HCT116 (cell line): ENCODE results near the gene EXOC5. TPM values are rescaled to one million over a fixed set of nuclear protein-coding genes. Genes with fewer than 3 reads are reported as not detected.
"Not testable (repeated sequence)": the region's sequence is repeated elsewhere in the genome, so short reads cannot be mapped to it uniquely, and the experiment has no call there.

Experiments used
- ATAC-seq: fragments of 200-7000 bp; cut with Tn5 transposase; 2 replicates; pipeline ENCODE4 v1.9.1; 2020; ENCODE audit warnings: mild to moderate bottlenecking, moderate library complexity
- BruUV-seq: library from RNA; stranded (reverse); fragments of 400-500 nt; replicated peaks from 2 replicates; lab custom pipeline; 2021; lab: Mats Ljungman, UMichigan
- CTCF ChIA-PET: fragments of 300-600 bp; sonication (Branson Sonifier 250); formaldehyde crosslinking; loops from one replicate; lab custom pipeline; 2021; ENCODE audit warnings: antibody characterized with exemption; lab: Charles Lee
- POLR2A ChIA-PET: fragments of 300-600, 350-600 bp; sonication (Branson Sonifier 250); formaldehyde crosslinking; loops from one replicate; lab custom pipeline; 2021; ENCODE audit warnings: antibody characterized with exemption; lab: Charles Lee
- RAD21 ChIA-PET, 2 experiments: fragments of 300-600 bp; sonication (Branson Sonifier 250); formaldehyde crosslinking; loops; one replicate each; lab custom pipeline; 2023; ENCODE audit warnings: low total read pairs in 2 of 2; ENCODE audit not compliant: uncharacterized antibody in 2 of 2, unreplicated experiment in 2 of 2, low non-redundant PET in 1 of 2; lab: Charles Lee
- DNase-seq: peaks from one replicate; pipeline ENCODE4 v3.0.0-alpha.2; 2010; ENCODE audit warnings: low read depth, low spot score
- H2AFZ ChIP-seq: fragments of 200-600 bp; shearing (Covaris generic), sonication (generic); 2 replicates; pipeline ENCODE4 v1.6.1; 2017; ENCODE audit warnings: low read depth, mixed run types, mixed read lengths, antibody characterized with exemption, low read length; ENCODE audit not compliant: poor library complexity, severe bottlenecking
- H3K27ac ChIP-seq: 2 replicates; pipeline ENCODE4 v1.5.1; 2012; ENCODE audit warnings: low read depth, low read length
- H3K27me3 ChIP-seq: fragments of 200-600 bp; sonication (generic); 2 replicates; pipeline ENCODE4 v1.6.1; 2016; ENCODE audit warnings: mixed run types, low read length, mixed read lengths; ENCODE audit not compliant: insufficient read depth
- H3K36me3 ChIP-seq, 2 experiments: fragments of 200-500 bp in 1 of 2; fragments of 200-600 bp in 1 of 2; sonication (Bioruptor generic) in 1 of 2; sonication (generic) in 1 of 2; 2 replicates each; pipeline versions ENCODE4 v1.5.1 to v1.6.1; 2014 to 2016; ENCODE audit warnings: low read length in 2 of 2, inconsistent platforms in 1 of 2, mixed read lengths in 1 of 2, mixed run types in 1 of 2; ENCODE audit not compliant: insufficient read depth in 2 of 2, control insufficient read depth in 1 of 2
- H3K4me1 ChIP-seq, 2 experiments: fragments of 200-600 bp in 1 of 2; sonication (generic) in 1 of 2; 2 replicates each; pipeline versions ENCODE4 v1.5.1 to v1.6.1; 2012 to 2017; ENCODE audit warnings: low read length in 2 of 2, inconsistent platforms in 1 of 2, mild to moderate bottlenecking in 1 of 2, mixed read lengths in 1 of 2, mixed run types in 1 of 2, moderate library complexity in 1 of 2; ENCODE audit not compliant: insufficient read depth in 2 of 2, control insufficient read depth in 1 of 2
- H3K4me2 ChIP-seq: fragments of 200-600 bp; sonication (generic); 2 replicates; pipeline ENCODE4 v1.6.1; 2017; ENCODE audit warnings: mixed run types, low read length, mixed read lengths
- H3K4me3 ChIP-seq, 2 experiments: fragments of 200-600 bp in 1 of 2; sonication (generic) in 1 of 2; replicated peaks in 1 of 2; 2 replicates each; pipeline ENCODE4 v1.5.1; 2011 to 2016; ENCODE audit warnings: low read length in 2 of 2, control low read depth in 1 of 2, low read depth in 1 of 2, mild to moderate bottlenecking in 1 of 2, mixed read lengths in 1 of 2, mixed run types in 1 of 2
- H3K79me2 ChIP-seq: fragments of 200-600 bp; sonication (generic); 2 replicates; pipeline ENCODE4 v1.6.1; 2017; ENCODE audit warnings: mild to moderate bottlenecking, mixed run types, low read length, moderate library complexity, mixed read lengths; ENCODE audit not compliant: insufficient read depth
- H3K9ac ChIP-seq: fragments of 200-600 bp; sonication (generic); 2 replicates; pipeline ENCODE4 v1.6.1; 2016; ENCODE audit warnings: low read length, mixed read lengths
- H3K9me2 ChIP-seq: fragments of 200-600 bp; sonication (generic), shearing (Covaris generic); 2 replicates; pipeline ENCODE4 v1.6.1; 2017; ENCODE audit warnings: mixed run types, mild to moderate bottlenecking, moderate library complexity; ENCODE audit not compliant: insufficient read depth
- H3K9me3 ChIP-seq, 2 experiments: fragments of 200-500 bp in 1 of 2; fragments of 200-600 bp in 1 of 2; sonication (Bioruptor generic) in 1 of 2; sonication (generic) in 1 of 2; 2 replicates each; pipeline ENCODE4 v1.6.1; 2014 to 2017; ENCODE audit warnings: low read length in 2 of 2, mixed read lengths in 2 of 2, inconsistent platforms in 1 of 2, low read depth in 1 of 2, mild to moderate bottlenecking in 1 of 2, mixed run types in 1 of 2, moderate library complexity in 1 of 2; ENCODE audit not compliant: control insufficient read depth in 1 of 2, insufficient read depth in 1 of 2
- H4K20me1 ChIP-seq: fragments of 200-600 bp; sonication (generic), shearing (Covaris generic); 2 replicates; pipeline ENCODE4 v1.6.1; 2017; ENCODE audit warnings: mixed run types, mild to moderate bottlenecking, moderate library complexity; ENCODE audit not compliant: insufficient read depth
- EZH2phosphoT487 ChIP-seq: fragments of 200-600 bp; IDR thresholded peaks from 2 replicates; pipeline ENCODE4 v1.6.1; 2018; ENCODE audit warnings: antibody characterized with exemption, borderline replicate concordance
- POLR2A ChIP-seq: IDR thresholded peaks from 2 replicates; pipeline ENCODE4 v1.7.0; 2011; ENCODE audit warnings: borderline replicate concordance; ENCODE audit not compliant: insufficient read depth, insufficient read length; ENCODE audit errors: extremely low read depth
- SIN3A ChIP-seq: IDR thresholded peaks from 2 replicates; pipeline ENCODE4 v1.6.1; 2012; ENCODE audit warnings: low read depth
- ZNF274 ChIP-seq: fragments of 200-500 bp; sonication (Bioruptor generic); IDR thresholded peaks from 2 replicates; pipeline ENCODE4 v1.6.1; 2014; ENCODE audit warnings: mild to moderate bottlenecking, low read depth, low read length, inconsistent platforms
- intact Hi-C: fragments of 100-400 bp; cut with micrococcal nuclease; formaldehyde crosslinking; loops from 2 replicates; pipeline ENCODE4 v1.10.0; 2022
- total RNA-seq: library from RNA; stranded (reverse); gene quantifications from one replicate; pipeline ENCODE4 v1.2.1, GENCODE V29; 2021; ENCODE audit not compliant: unreplicated experiment
- TF ChIP-seq, protein P1 (sequence below): IDR thresholded peaks from 2 replicates; pipeline ENCODE4 v1.6.1; 2011; ENCODE audit warnings: mild to moderate bottlenecking, low read length, moderate library complexity; ENCODE audit not compliant: insufficient replicate concordance; ENCODE audit errors: extremely low read depth
- TF ChIP-seq, protein P2 (sequence below): IDR thresholded peaks from 2 replicates; pipeline ENCODE4 v1.6.1; 2012
- TF ChIP-seq, protein P3 (sequence below): IDR thresholded peaks from 2 replicates; pipeline ENCODE4 v1.6.1; 2012; ENCODE audit warnings: low read depth

Gene EXOC5
- total RNA-seq, 1 experiment from 2014 or later = 54.2 TPM

DNA sequence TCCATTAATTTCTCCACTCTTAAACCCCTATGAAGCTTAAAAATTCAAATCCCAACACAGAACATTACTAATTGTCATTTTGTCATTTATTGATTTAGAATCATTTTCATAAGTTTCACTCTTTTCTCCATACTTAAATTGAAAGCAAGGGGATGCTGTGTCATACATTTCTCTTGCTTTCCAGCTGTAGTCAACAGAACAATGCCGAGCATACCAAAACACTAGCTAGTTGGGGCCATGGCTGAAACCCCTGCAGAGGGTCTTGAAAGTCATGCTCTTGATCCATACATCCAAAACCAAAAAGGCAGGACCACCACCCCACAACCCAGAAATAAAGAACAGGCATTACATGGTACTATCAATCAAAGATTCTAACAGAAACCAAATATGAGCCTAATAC lies 9.0 kb downstream of the EXOC5 start:
- intact Hi-C loops = no loop called here
- BruUV-seq = no TSS peak
- ATAC-seq = no peak
- H4K20me1 ChIP-seq = no peaks in the 10 kb centered on the region; the same call in 1 of the 2 replicates
- H3K9me2 ChIP-seq = no peaks in the 10 kb centered on the region
- H3K36me3 ChIP-seq = no peaks in the 10 kb centered on the region
- POLR2A ChIA-PET = no interaction called here
- H3K9me3 ChIP-seq = no peaks in the 10 kb centered on the region
- peaks cover 92% of the 10 kb centered on the region for H3K79me2 ChIP-seq
- H3K4me1 ChIP-seq = peaks cover 13 to 14% of the 10 kb centered on the region in 2 experiments; a peak in 3 of 4 replicates
- H2AFZ ChIP-seq = no peak overlapping the region
- peak overlapping the region; percentile 44 for H3K4me2 ChIP-seq
- no peak for TF ChIP-seq SIN3A
- no peak for DNase-seq
- RAD21 ChIA-PET = no interaction called here
- no peaks in the 10 kb centered on the region for H3K27me3 ChIP-seq
- no peak overlapping the region for H3K4me3 ChIP-seq
- CTCF ChIA-PET = no interaction called here
- no peak overlapping the region for H3K9ac ChIP-seq
- H3K27ac ChIP-seq = peak overlapping the region; percentile 3; the same call in 1 of the 2 replicates

DNA sequence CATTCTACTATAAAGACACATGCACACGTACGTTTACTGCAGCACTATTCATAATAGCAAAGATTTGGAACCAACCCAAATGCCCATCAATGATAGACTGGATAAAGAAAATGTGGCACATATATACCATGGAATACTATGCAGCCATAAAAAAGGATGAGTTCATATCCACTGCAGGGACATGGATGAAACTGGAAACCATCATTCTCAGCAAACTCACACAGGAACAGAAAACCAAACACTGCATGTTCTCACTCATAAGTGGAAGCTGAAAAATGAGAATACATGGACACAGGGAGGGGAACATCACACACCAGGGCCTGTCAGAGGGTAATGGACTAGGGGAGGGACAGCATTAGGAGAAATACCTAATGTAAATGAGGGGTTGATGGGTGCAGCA lies 10.5 kb downstream of the EXOC5 start:
- POLR2A ChIA-PET = not testable (repeated sequence)

DNA sequence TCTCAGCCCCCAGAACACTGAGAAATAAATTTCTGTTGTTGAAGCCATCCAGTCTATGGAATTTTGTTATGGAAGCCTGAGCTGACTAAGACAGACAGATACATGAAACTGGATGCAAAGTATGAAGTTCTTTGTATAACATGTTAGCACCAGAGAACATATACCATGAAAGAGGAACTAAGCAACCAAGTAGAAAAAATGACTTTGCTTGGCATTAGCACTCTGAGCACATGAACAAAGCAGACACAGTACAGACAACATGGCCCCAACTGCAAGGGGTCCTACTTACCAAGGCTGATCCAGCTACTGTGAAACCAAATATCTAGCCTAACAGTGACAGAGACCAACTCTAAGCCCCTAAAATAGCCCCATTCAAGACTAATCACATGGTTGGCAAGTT lies 13.8 kb downstream of the EXOC5 start:
- no TSS peak for BruUV-seq
- Histone ChIP-seq H3K4me1 (peaks cover 13% of the 10 kb centered on the region in 2 experiments; a peak in 3 of 4 replicates), H2AFZ (no peak overlapping the region), H3K9me3 (no peaks in the 10 kb centered on the region), H4K20me1 (no peaks in the 10 kb centered on the region; the same call in 1 of the 2 replicates), H3K4me2 (no peak overlapping the region), H3K27me3 (no peaks in the 10 kb centered on the region), H3K79me2 (peaks cover 97% of the 10 kb centered on the region), H3K9me2 (no peaks in the 10 kb centered on the region), H3K9ac (no peak overlapping the region), H3K36me3 (no peaks in the 10 kb centered on the region), H3K4me3 (no peak overlapping the region), H3K27ac (no peak overlapping the region)
- intact Hi-C loops = no loop called here
- ATAC-seq = no peak
- TF ChIP-seq ZNF274 = no peak
- no peak for TF ChIP-seq EZH2phosphoT487
- TF ChIP-seq, protein P1, sequence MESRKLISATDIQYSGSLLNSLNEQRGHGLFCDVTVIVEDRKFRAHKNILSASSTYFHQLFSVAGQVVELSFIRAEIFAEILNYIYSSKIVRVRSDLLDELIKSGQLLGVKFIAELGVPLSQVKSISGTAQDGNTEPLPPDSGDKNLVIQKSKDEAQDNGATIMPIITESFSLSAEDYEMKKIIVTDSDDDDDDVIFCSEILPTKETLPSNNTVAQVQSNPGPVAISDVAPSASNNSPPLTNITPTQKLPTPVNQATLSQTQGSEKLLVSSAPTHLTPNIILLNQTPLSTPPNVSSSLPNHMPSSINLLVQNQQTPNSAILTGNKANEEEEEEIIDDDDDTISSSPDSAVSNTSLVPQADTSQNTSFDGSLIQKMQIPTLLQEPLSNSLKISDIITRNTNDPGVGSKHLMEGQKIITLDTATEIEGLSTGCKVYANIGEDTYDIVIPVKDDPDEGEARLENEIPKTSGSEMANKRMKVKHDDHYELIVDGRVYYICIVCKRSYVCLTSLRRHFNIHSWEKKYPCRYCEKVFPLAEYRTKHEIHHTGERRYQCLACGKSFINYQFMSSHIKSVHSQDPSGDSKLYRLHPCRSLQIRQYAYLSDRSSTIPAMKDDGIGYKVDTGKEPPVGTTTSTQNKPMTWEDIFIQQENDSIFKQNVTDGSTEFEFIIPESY = no peak
- no peak for TF ChIP-seq POLR2A
- TF ChIP-seq, protein P2, sequence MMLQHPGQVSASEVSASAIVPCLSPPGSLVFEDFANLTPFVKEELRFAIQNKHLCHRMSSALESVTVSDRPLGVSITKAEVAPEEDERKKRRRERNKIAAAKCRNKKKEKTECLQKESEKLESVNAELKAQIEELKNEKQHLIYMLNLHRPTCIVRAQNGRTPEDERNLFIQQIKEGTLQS = no peak
- TF ChIP-seq, protein P3, sequence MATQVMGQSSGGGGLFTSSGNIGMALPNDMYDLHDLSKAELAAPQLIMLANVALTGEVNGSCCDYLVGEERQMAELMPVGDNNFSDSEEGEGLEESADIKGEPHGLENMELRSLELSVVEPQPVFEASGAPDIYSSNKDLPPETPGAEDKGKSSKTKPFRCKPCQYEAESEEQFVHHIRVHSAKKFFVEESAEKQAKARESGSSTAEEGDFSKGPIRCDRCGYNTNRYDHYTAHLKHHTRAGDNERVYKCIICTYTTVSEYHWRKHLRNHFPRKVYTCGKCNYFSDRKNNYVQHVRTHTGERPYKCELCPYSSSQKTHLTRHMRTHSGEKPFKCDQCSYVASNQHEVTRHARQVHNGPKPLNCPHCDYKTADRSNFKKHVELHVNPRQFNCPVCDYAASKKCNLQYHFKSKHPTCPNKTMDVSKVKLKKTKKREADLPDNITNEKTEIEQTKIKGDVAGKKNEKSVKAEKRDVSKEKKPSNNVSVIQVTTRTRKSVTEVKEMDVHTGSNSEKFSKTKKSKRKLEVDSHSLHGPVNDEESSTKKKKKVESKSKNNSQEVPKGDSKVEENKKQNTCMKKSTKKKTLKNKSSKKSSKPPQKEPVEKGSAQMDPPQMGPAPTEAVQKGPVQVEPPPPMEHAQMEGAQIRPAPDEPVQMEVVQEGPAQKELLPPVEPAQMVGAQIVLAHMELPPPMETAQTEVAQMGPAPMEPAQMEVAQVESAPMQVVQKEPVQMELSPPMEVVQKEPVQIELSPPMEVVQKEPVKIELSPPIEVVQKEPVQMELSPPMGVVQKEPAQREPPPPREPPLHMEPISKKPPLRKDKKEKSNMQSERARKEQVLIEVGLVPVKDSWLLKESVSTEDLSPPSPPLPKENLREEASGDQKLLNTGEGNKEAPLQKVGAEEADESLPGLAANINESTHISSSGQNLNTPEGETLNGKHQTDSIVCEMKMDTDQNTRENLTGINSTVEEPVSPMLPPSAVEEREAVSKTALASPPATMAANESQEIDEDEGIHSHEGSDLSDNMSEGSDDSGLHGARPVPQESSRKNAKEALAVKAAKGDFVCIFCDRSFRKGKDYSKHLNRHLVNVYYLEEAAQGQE = no peak
- POLR2A ChIA-PET = no interaction called here
- DNase-seq = no peak
- RAD21 ChIA-PET = no interaction called here
- CTCF ChIA-PET = no interaction called here

More for the DNA sequence above, 10.5 kb downstream of the EXOC5 start:
- H2AFZ ChIP-seq, intact Hi-C loops, H3K4me2 ChIP-seq, H3K36me3 ChIP-seq, H3K9ac ChIP-seq, CTCF ChIA-PET, H4K20me1 ChIP-seq, H3K9me2 ChIP-seq, DNase-seq, H3K27ac ChIP-seq, H3K27me3 ChIP-seq, RAD21 ChIA-PET, BruUV-seq, H3K9me3 ChIP-seq, ATAC-seq, H3K4me3 ChIP-seq: not testable (repeated sequence)
- H3K79me2 ChIP-seq = peaks cover 94% of the 10 kb centered on the region
- H3K4me1 ChIP-seq = peaks cover 13 to 14% of the 10 kb centered on the region in 2 experiments; a peak in 3 of 4 replicates
